Karpas-422 (cell line): ENCODE results near the gene KPNB1. TPM values are rescaled to one million over a fixed set of nuclear protein-coding genes. Genes with fewer than 3 reads are reported as not detected.

Source experiments
- DNase-seq: peaks from one replicate; pipeline ENCODE4 v3.0.0-alpha.2; 2015
- H2AFZ ChIP-seq: fragments of 200-600 bp; sonication (generic); 2 replicates; pipeline ENCODE4 v1.6.1; 2014; ENCODE audit warnings: antibody characterized with exemption, low read length, mixed read lengths
- H3K27ac ChIP-seq: fragments of 200-600 bp; sonication (generic); 2 replicates; pipeline ENCODE4 v1.5.1; 2014; ENCODE audit warnings: mild to moderate bottlenecking, low read length, moderate library complexity
- H3K27me3 ChIP-seq: fragments of 200-600 bp; sonication (generic); 2 replicates; pipeline ENCODE4 v1.6.1; 2014; ENCODE audit warnings: low read length, mixed read lengths
- H3K36me3 ChIP-seq: fragments of 200-600 bp; sonication (generic); 2 replicates; pipeline ENCODE4 v1.6.1; 2014; ENCODE audit warnings: low read length, mixed read lengths; ENCODE audit not compliant: insufficient read depth
- H3K4me1 ChIP-seq: fragments of 200-600 bp; sonication (generic); 2 replicates; pipeline ENCODE4 v1.6.1; 2014; ENCODE audit warnings: mild to moderate bottlenecking, low read length, mixed read lengths
- H3K4me2 ChIP-seq: fragments of 200-600 bp; sonication (generic); 2 replicates; pipeline ENCODE4 v1.6.1; 2014; ENCODE audit warnings: low read length, low read depth, mild to moderate bottlenecking; ENCODE audit not compliant: poor library complexity, severe bottlenecking
- H3K4me3 ChIP-seq: fragments of 200-600 bp; sonication (generic); 2 replicates; pipeline ENCODE4 v1.5.1; 2014; ENCODE audit warnings: mild to moderate bottlenecking, antibody characterized with exemption, low read length, mixed read lengths
- H3K79me2 ChIP-seq: fragments of 200-600 bp; sonication (generic); 2 replicates; pipeline ENCODE4 v1.6.1; 2014; ENCODE audit warnings: mild to moderate bottlenecking, low read length, mixed read lengths
- H3K9ac ChIP-seq: fragments of 200-600 bp; sonication (generic); 2 replicates; pipeline ENCODE4 v1.6.0; 2014; ENCODE audit warnings: low read length
- H3K9me2 ChIP-seq: fragments of 200-600 bp; sonication (generic), shearing (Covaris generic); replicated peaks from 2 replicates; pipeline ENCODE4 v1.6.0; 2014; ENCODE audit warnings: mild to moderate bottlenecking, low read length, moderate library complexity; ENCODE audit not compliant: insufficient read depth
- H3K9me3 ChIP-seq: fragments of 300-700, 200-600 bp; sonication (generic); 2 replicates; pipeline ENCODE4 v1.6.1; 2014; ENCODE audit warnings: low read length, mixed read lengths
- H4K20me1 ChIP-seq: fragments of 200-600 bp; sonication (generic); 2 replicates; pipeline ENCODE4 v1.6.1; 2014; ENCODE audit warnings: mild to moderate bottlenecking, antibody characterized with exemption, low read length, low read depth; ENCODE audit not compliant: insufficient read depth
- total RNA-seq: library from RNA; depleted of rRNA; stranded (reverse); fragments of >200 nt; shearing (Covaris generic); gene quantifications from 2 replicates; pipeline ENCODE4 v1.2.3, GENCODE V29; 2014; ENCODE audit warnings: low replicate concordance

Gene KPNB1
- total RNA-seq, 1 experiment from 2014 or later: 184 TPM

GRCh38 chr17:47660064-47660492, 10.4 kb downstream of the KPNB1 start:
- no peaks in the 10 kb centered on the region for H3K9me2 ChIP-seq
- peaks cover 59% of the 10 kb centered on the region for H3K79me2 ChIP-seq
- no peaks in the 10 kb centered on the region for H3K27me3 ChIP-seq
- no peak overlapping the region for H2AFZ ChIP-seq
- H3K36me3 ChIP-seq: peaks cover 71% of the 10 kb centered on the region
- H3K4me1 ChIP-seq: peaks cover 80% of the 10 kb centered on the region
- no peaks in the 10 kb centered on the region for H3K9me3 ChIP-seq
- H4K20me1 ChIP-seq: peaks cover 42% of the 10 kb centered on the region
- H3K9ac ChIP-seq: no peak overlapping the region
- peak overlapping the region; percentile 20 for H3K4me2 ChIP-seq
- H3K27ac ChIP-seq: peak overlapping the region; percentile 56
- DNase-seq: no peak
- no peak overlapping the region for H3K4me3 ChIP-seq

GRCh38 chr17:47663912-47664623, 14.3 kb downstream of the KPNB1 start:
- Histone ChIP-seq H3K27ac (peak overlapping the region; percentile 34), H4K20me1 (peaks cover 41% of the 10 kb centered on the region), H3K9ac (no peak overlapping the region), H3K4me3 (no peak overlapping the region), H3K9me2 (no peaks in the 10 kb centered on the region), H3K9me3 (no peaks in the 10 kb centered on the region), H3K4me2 (peak overlapping the region; percentile 14), H2AFZ (no peak overlapping the region), H3K36me3 (peaks cover 64% of the 10 kb centered on the region), H3K79me2 (peaks cover 42% of the 10 kb centered on the region), H3K4me1 (peaks cover 47% of the 10 kb centered on the region), H3K27me3 (no peaks in the 10 kb centered on the region)
- peak; percentile 86 for DNase-seq

GRCh38 chr17:47664624-47664941, 14.9 kb downstream of the KPNB1 start:
- Histone ChIP-seq H3K36me3 (peaks cover 69% of the 10 kb centered on the region), H3K4me1 (peaks cover 44% of the 10 kb centered on the region), H3K4me2 (no peak overlapping the region), H3K9ac (no peak overlapping the region), H3K79me2 (peaks cover 42% of the 10 kb centered on the region), H3K9me2 (no peaks in the 10 kb centered on the region), H4K20me1 (peaks cover 41% of the 10 kb centered on the region), H3K27ac (no peak overlapping the region), H2AFZ (no peak overlapping the region), H3K9me3 (no peaks in the 10 kb centered on the region), H3K4me3 (no peak overlapping the region), H3K27me3 (no peaks in the 10 kb centered on the region)
- DNase-seq: no peak

- Histone ChIP-seq H3K79me2 (peaks cover 34% of the 10 kb centered on the region), H3K9me3 (no peaks in the 10 kb centered on the region), H3K4me2 (no peak overlapping the region), H3K4me3 (no peak overlapping the region), H3K27me3 (no peaks in the 10 kb centered on the region), H3K27ac (no peak overlapping the region), H2AFZ (no peak overlapping the region), H3K36me3 (peaks cover 71% of the 10 kb centered on the region), H3K4me1 (peaks cover 33% of the 10 kb centered on the region), H3K9ac (no peak overlapping the region), H4K20me1 (peaks cover 34% of the 10 kb centered on the region), H3K9me2 (no peaks in the 10 kb centered on the region)
- no peak for DNase-seq
Measured at GRCh38 chr17:47665655-47666054, 15.9 kb downstream of the KPNB1 start.

GRCh38 chr17:47669081-47669480, 19.4 kb downstream of the KPNB1 start:
- Histone ChIP-seq H3K9ac (no peak overlapping the region), H3K79me2 (peaks cover 27% of the 10 kb centered on the region), H3K36me3 (peaks cover 80% of the 10 kb centered on the region), H3K4me1 (peaks cover 2% of the 10 kb centered on the region), H3K27me3 (no peaks in the 10 kb centered on the region), H4K20me1 (peaks cover 24% of the 10 kb centered on the region; the same call in 1 of the 2 replicates), H3K9me3 (no peaks in the 10 kb centered on the region), H3K4me2 (no peak overlapping the region), H3K9me2 (no peaks in the 10 kb centered on the region), H3K27ac (no peak overlapping the region), H2AFZ (no peak overlapping the region), H3K4me3 (no peak overlapping the region)
- no peak for DNase-seq

GRCh38 chr17:47670064-47670463, 20.3 kb downstream of the KPNB1 start:
- Histone ChIP-seq H3K9me2 (no peaks in the 10 kb centered on the region), H3K4me3 (no peak overlapping the region), H3K4me2 (no peak overlapping the region), H2AFZ (no peak overlapping the region), H3K27me3 (no peaks in the 10 kb centered on the region), H4K20me1 (peaks cover 19% of the 10 kb centered on the region; the same call in 1 of the 2 replicates), H3K79me2 (peaks cover 20% of the 10 kb centered on the region), H3K27ac (no peak overlapping the region), H3K4me1 (no peaks in the 10 kb centered on the region), H3K9me3 (no peaks in the 10 kb centered on the region), H3K36me3 (peaks cover 79% of the 10 kb centered on the region), H3K9ac (no peak overlapping the region)
- no peak for DNase-seq

- no peak overlapping the region for H3K4me2 ChIP-seq
- H3K27ac ChIP-seq: no peak overlapping the region
- no peak for DNase-seq
- H3K4me3 ChIP-seq: no peak overlapping the region
- no peaks in the 10 kb centered on the region for H3K4me1 ChIP-seq
- H3K9ac ChIP-seq: no peak overlapping the region
- H3K79me2 ChIP-seq: no peaks in the 10 kb centered on the region
- H4K20me1 ChIP-seq: peaks cover 12% of the 10 kb centered on the region
- H2AFZ ChIP-seq: no peak overlapping the region
- peaks cover 83% of the 10 kb centered on the region for H3K36me3 ChIP-seq
- no peaks in the 10 kb centered on the region for H3K9me3 ChIP-seq
- H3K27me3 ChIP-seq: no peaks in the 10 kb centered on the region
- H3K9me2 ChIP-seq: no peaks in the 10 kb centered on the region
Measured at GRCh38 chr17:47674499-47674898, 24.8 kb downstream of the KPNB1 start.

GRCh38 chr17:47675380-47676198, 25.9 kb downstream of the KPNB1 start:
- Histone ChIP-seq H3K9me3 (no peaks in the 10 kb centered on the region), H3K4me3 (no peak overlapping the region), H4K20me1 (peaks cover 18% of the 10 kb centered on the region), H3K79me2 (no peaks in the 10 kb centered on the region), H3K4me1 (no peaks in the 10 kb centered on the region), H3K9ac (no peak overlapping the region), H3K27me3 (no peaks in the 10 kb centered on the region), H3K9me2 (no peaks in the 10 kb centered on the region), H3K36me3 (peaks cover 81% of the 10 kb centered on the region), H2AFZ (no peak overlapping the region), H3K27ac (no peak overlapping the region), H3K4me2 (no peak overlapping the region)
- no peak for DNase-seq
